ENCODE results near the gene BARX1. TPM values are rescaled to one million over a fixed set of nuclear protein-coding genes. Genes with fewer than 3 reads are reported as not detected.
"Not testable (repeated sequence)": the region's sequence is repeated elsewhere in the genome, so short reads cannot be mapped to it uniquely, and the experiment has no call there.

The BARX1 gene
- total RNA-seq, 5 donors from 2014 or later (not counting 1 experiment from before 2014, with no cell fraction given) = not detected

GRCh38 chr9:93944011-93944410, 11.1 kb downstream of the BARX1 start:
- Histone ChIP-seq H3K36me3 (ENCODE audit: control insufficient read depth in 2 of 2, extremely low read depth in 1 of 2, insufficient read depth in 1 of 2, low read length in 1 of 2) (no peaks in the 10 kb centered on the region), H3K4me3 (ENCODE audit: control insufficient read depth in 1 of 2, extremely low read depth in 1 of 2, low read length in 1 of 2) (no peak overlapping the region), H3K27me3 (replicated peaks in 1 of 2; ENCODE audit: control insufficient read depth in 2 of 2, extremely low read depth in 1 of 2, insufficient read depth in 2 of 2, low read length in 1 of 2) (peaks cover 16 to 80% of the 10 kb centered on the region in 2 experiments), H3K4me1 (ENCODE audit: control insufficient read depth in 1 of 2, extremely low read depth in 1 of 2, insufficient read depth in 2 of 2, low read length in 2 of 2) (peaks cover 0 to 10% of the 10 kb centered on the region in 2 experiments), H3K27ac (ENCODE audit: low read length) (no peak overlapping the region), H3K9me3 (no peaks in the 10 kb centered on the region)
- no peak for DNase-seq
- H3K27ac Mint-ChIP-seq = peak overlapping the region in 1 of 2 donors; percentile 37
- ATAC-seq (replicated peaks in 1 of 4) = no peak
- WGBS (ENCODE audit: insufficient coverage) = no CpG with 5 or more reads among the region's 4 CpGs
- H3K9me3 Mint-ChIP-seq = no peaks in the 10 kb centered on the region
- H3K36me3 Mint-ChIP-seq = no peaks in the 10 kb centered on the region
- peaks cover 14 to 16% (median 16%) of the 10 kb centered on the region in 3 donors for H3K4me1 Mint-ChIP-seq
- ChIA-PET POLR2A (no interaction called here), CTCF (no interaction called here)
- H3K4me3 Mint-ChIP-seq = no peak overlapping the region
- H3K27me3 Mint-ChIP-seq = peaks cover 80 to 82% of the 10 kb centered on the region in 2 donors

DNA sequence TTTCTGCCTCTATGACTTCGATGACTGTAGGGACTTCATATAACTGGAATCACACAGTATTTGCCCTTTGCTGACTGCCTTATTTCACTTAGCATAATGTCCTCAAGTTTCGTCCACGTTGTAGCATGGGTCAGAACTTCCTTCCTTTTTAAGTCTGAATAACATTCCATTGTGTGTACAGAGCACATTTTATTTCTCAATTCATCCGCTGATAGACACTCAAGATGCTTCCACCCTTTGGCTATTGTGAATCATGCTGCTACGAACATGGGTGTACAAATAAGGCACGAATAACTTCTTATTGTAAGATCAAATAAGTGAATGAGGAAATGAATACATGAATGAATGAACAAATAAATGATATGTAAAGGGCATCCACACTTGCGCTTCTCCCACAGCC, 13.0 kb downstream of the BARX1 start:
- Histone ChIP-seq H3K4me3 (ENCODE audit: control insufficient read depth in 1 of 2, extremely low read depth in 1 of 2, low read length in 1 of 2) (no peak overlapping the region), H3K36me3 (ENCODE audit: control insufficient read depth in 2 of 2, extremely low read depth in 1 of 2, insufficient read depth in 1 of 2, low read length in 1 of 2) (no peaks in the 10 kb centered on the region), H3K27me3 (replicated peaks in 1 of 2; ENCODE audit: control insufficient read depth in 2 of 2, extremely low read depth in 1 of 2, insufficient read depth in 2 of 2, low read length in 1 of 2) (peaks cover 12 to 71% of the 10 kb centered on the region in 2 experiments), H3K27ac (ENCODE audit: low read length) (no peak overlapping the region), H3K9me3 (no peaks in the 10 kb centered on the region), H3K4me1 (ENCODE audit: control insufficient read depth in 1 of 2, extremely low read depth in 1 of 2, insufficient read depth in 2 of 2, low read length in 2 of 2) (peaks cover 0 to 9% of the 10 kb centered on the region in 2 experiments)
- Mint-ChIP-seq H3K27ac (no peak overlapping the region), H3K4me3 (no peak overlapping the region), H3K4me1 (peaks cover 14 to 16% (median 15%) of the 10 kb centered on the region in 3 donors), H3K27me3 (peaks cover 71 to 73% of the 10 kb centered on the region in 2 donors), H3K9me3 (no peaks in the 10 kb centered on the region), H3K36me3 (no peaks in the 10 kb centered on the region)
- CTCF ChIA-PET = no interaction called here
- POLR2A ChIA-PET = no interaction called here
- DNase-seq (no peak), ATAC-seq (replicated peaks in 1 of 4) (no peak)
- WGBS (ENCODE audit: insufficient coverage) = 34% methylated on average over 3 of the region's 7 CpGs

DNA sequence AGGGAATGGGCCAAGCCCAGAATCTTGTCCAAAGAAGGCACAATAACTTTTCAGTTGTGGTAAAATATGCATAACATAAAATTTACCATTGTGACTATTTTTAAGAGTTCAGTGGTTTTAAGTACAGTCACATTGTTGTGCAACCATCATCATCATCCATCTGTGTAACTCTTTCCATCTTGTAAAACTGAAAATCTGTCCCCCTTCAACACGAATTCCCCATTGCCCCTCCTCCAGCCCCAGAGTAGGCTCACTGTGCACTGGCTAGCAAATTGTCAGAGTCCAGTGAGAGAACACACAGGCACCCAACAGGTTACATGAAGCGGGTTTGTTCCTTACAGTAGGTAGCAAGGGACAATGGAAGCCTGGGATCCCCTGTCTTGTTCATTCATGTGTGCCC, 13.7 kb downstream of the BARX1 start:
- Histone ChIP-seq H3K9me3 (no peaks in the 10 kb centered on the region), H3K27me3 (replicated peaks in 1 of 2; ENCODE audit: control insufficient read depth in 2 of 2, extremely low read depth in 1 of 2, insufficient read depth in 2 of 2, low read length in 1 of 2) (peaks cover 11 to 68% of the 10 kb centered on the region in 2 experiments), H3K27ac (ENCODE audit: low read length) (no peak overlapping the region), H3K4me3 (ENCODE audit: control insufficient read depth in 1 of 2, extremely low read depth in 1 of 2, low read length in 1 of 2) (no peak overlapping the region), H3K4me1 (ENCODE audit: control insufficient read depth in 1 of 2, extremely low read depth in 1 of 2, insufficient read depth in 2 of 2, low read length in 2 of 2) (peaks cover 0 to 9% of the 10 kb centered on the region in 2 experiments), H3K36me3 (ENCODE audit: control insufficient read depth in 2 of 2, extremely low read depth in 1 of 2, insufficient read depth in 1 of 2, low read length in 1 of 2) (no peaks in the 10 kb centered on the region)
- CTCF ChIA-PET = no interaction called here
- 100% methylated on average over 1 of the region's 2 CpGs for WGBS (ENCODE audit: insufficient coverage)
- Mint-ChIP-seq H3K27ac (no peak overlapping the region), H3K36me3 (no peaks in the 10 kb centered on the region), H3K4me3 (no peak overlapping the region), H3K27me3 (peaks cover 64 to 66% of the 10 kb centered on the region in 2 donors), H3K9me3 (no peaks in the 10 kb centered on the region), H3K4me1 (peaks cover 12 to 16% (median 14%) of the 10 kb centered on the region in 3 donors)
- POLR2A ChIA-PET = no interaction called here
- ATAC-seq (replicated peaks in 1 of 4) = no peak
- no peak for DNase-seq

GRCh38 chr9:93940951-93941350, 14.2 kb downstream of the BARX1 start:
- ATAC-seq (replicated peaks in 1 of 4) (no peak), DNase-seq (no peak)
- peaks cover 59 to 61% of the 10 kb centered on the region in 2 donors for H3K27me3 Mint-ChIP-seq
- Histone ChIP-seq H3K27me3 (replicated peaks in 1 of 2; ENCODE audit: control insufficient read depth in 2 of 2, extremely low read depth in 1 of 2, insufficient read depth in 2 of 2, low read length in 1 of 2) (peaks cover 10 to 62% of the 10 kb centered on the region in 2 experiments), H3K27ac (ENCODE audit: low read length) (no peak overlapping the region), H3K4me3 (ENCODE audit: control insufficient read depth in 1 of 2, extremely low read depth in 1 of 2, low read length in 1 of 2) (no peak overlapping the region), H3K9me3 (no peaks in the 10 kb centered on the region), H3K4me1 (ENCODE audit: control insufficient read depth in 1 of 2, extremely low read depth in 1 of 2, insufficient read depth in 2 of 2, low read length in 2 of 2) (peaks cover 0 to 7% of the 10 kb centered on the region in 2 experiments), H3K36me3 (ENCODE audit: control insufficient read depth in 2 of 2, extremely low read depth in 1 of 2, insufficient read depth in 1 of 2, low read length in 1 of 2) (no peaks in the 10 kb centered on the region)
- H3K27ac Mint-ChIP-seq = peak overlapping the region in 1 of 2 donors; percentile 3
- H3K4me1 Mint-ChIP-seq = peaks cover 7 to 12% (median 9%) of the 10 kb centered on the region in 3 donors
- 82% methylated on average over 8 of the region's 8 CpGs for whole genome bisulfite sequencing (ENCODE audit: insufficient coverage)
- CTCF ChIA-PET = no interaction called here
- no peaks in the 10 kb centered on the region for H3K9me3 Mint-ChIP-seq
- no peak overlapping the region for H3K4me3 Mint-ChIP-seq
- no peaks in the 10 kb centered on the region for H3K36me3 Mint-ChIP-seq
- POLR2A ChIA-PET = no interaction called here

- CTCF ChIA-PET; ATAC-seq (replicated peaks in 1 of 4); H3K4me3 Mint-ChIP-seq; H3K4me3 ChIP-seq (ENCODE audit: control insufficient read depth in 1 of 2, extremely low read depth in 1 of 2, low read length in 1 of 2); H3K9me3 ChIP-seq; POLR2A ChIA-PET; H3K9me3 Mint-ChIP-seq; DNase-seq; H3K27ac ChIP-seq (ENCODE audit: low read length); H3K36me3 Mint-ChIP-seq; H3K36me3 ChIP-seq (ENCODE audit: control insufficient read depth in 2 of 2, extremely low read depth in 1 of 2, insufficient read depth in 1 of 2, low read length in 1 of 2); H3K4me1 ChIP-seq (ENCODE audit: control insufficient read depth in 1 of 2, extremely low read depth in 1 of 2, insufficient read depth in 2 of 2, low read length in 2 of 2); H3K27ac Mint-ChIP-seq; H3K4me1 Mint-ChIP-seq: not testable (repeated sequence)
- peaks cover 50% of the 10 kb centered on the region in 2 donors for H3K27me3 Mint-ChIP-seq
- peaks cover 4 to 51% of the 10 kb centered on the region in 2 experiments for H3K27me3 ChIP-seq (replicated peaks in 1 of 2; ENCODE audit: control insufficient read depth in 2 of 2, extremely low read depth in 1 of 2, insufficient read depth in 2 of 2, low read length in 1 of 2)
- no CpG with 5 or more reads among the region's 7 CpGs for WGBS (ENCODE audit: insufficient coverage)
These were observed 15.6 kb downstream of the BARX1 start for GRCh38 chr9:93939589-93939988.

- H3K4me3 ChIP-seq (ENCODE audit: control insufficient read depth in 1 of 2, extremely low read depth in 1 of 2, low read length in 1 of 2) = no peak overlapping the region
- Mint-ChIP-seq H3K4me1 (no peaks in the 10 kb centered on the region), H3K9me3 (no peaks in the 10 kb centered on the region), H3K27me3 (peaks cover 33 to 44% of the 10 kb centered on the region in 2 donors), H3K4me3 (no peak overlapping the region), H3K36me3 (no peaks in the 10 kb centered on the region), H3K27ac (no peak overlapping the region)
- H3K9me3 ChIP-seq = no peaks in the 10 kb centered on the region
- CTCF ChIA-PET = no interaction called here
- ATAC-seq (replicated peaks in 1 of 4) = no peak
- peaks cover 4 to 44% of the 10 kb centered on the region in 2 experiments for H3K27me3 ChIP-seq (replicated peaks in 1 of 2; ENCODE audit: control insufficient read depth in 2 of 2, extremely low read depth in 1 of 2, insufficient read depth in 2 of 2, low read length in 1 of 2)
- no peaks in the 10 kb centered on the region for H3K4me1 ChIP-seq (ENCODE audit: control insufficient read depth in 1 of 2, extremely low read depth in 1 of 2, insufficient read depth in 2 of 2, low read length in 2 of 2)
- no peak for DNase-seq
- POLR2A ChIA-PET = no interaction called here
- no CpG with 5 or more reads among the region's 1 CpG for WGBS (ENCODE audit: insufficient coverage)
- H3K36me3 ChIP-seq (ENCODE audit: control insufficient read depth in 2 of 2, extremely low read depth in 1 of 2, insufficient read depth in 1 of 2, low read length in 1 of 2) = no peaks in the 10 kb centered on the region
- H3K27ac ChIP-seq (ENCODE audit: low read length) = no peak overlapping the region
These were observed 18.0 kb downstream of the BARX1 start for GRCh38 chr9:93937193-93937592.

DNA sequence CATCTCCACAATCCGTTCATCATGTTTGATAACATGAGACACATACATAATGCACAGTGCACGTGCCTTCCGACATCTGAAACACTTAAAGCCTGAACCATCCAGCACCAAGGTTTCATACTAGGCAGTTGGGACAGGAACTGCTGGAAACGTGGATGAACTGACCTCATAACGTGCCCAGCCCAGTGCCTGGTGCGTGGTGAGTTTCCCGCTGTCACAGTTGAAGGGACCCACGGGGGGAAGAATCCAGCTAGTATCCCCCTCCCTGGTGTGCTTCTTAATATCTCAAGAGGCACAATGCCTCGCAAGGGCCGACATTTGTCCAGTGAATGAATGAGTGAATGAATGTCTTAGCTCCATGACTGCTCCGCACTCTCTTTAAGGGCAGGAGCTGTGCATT, 23.2 kb downstream of the BARX1 start:
- no peaks in the 10 kb centered on the region for H3K4me1 Mint-ChIP-seq
- WGBS (ENCODE audit: insufficient coverage) = 72% methylated on average over 6 of the region's 11 CpGs
- H3K27me3 Mint-ChIP-seq = peaks cover 28 to 49% of the 10 kb centered on the region in 2 donors

More for the DNA sequence above, 23.2 kb downstream of the BARX1 start:
- H3K4me1 ChIP-seq (ENCODE audit: control insufficient read depth in 1 of 2, extremely low read depth in 1 of 2, insufficient read depth in 2 of 2, low read length in 2 of 2) = no peaks in the 10 kb centered on the region
- no peak for ATAC-seq (replicated peaks in 1 of 4)
- H3K27me3 ChIP-seq (replicated peaks in 1 of 2; ENCODE audit: control insufficient read depth in 2 of 2, extremely low read depth in 1 of 2, insufficient read depth in 2 of 2, low read length in 1 of 2) = peaks cover 0 to 51% of the 10 kb centered on the region in 2 experiments
- no peaks in the 10 kb centered on the region for H3K9me3 Mint-ChIP-seq
- no peak overlapping the region for H3K27ac ChIP-seq (ENCODE audit: low read length)
- no peak overlapping the region for H3K4me3 Mint-ChIP-seq
- no peak for DNase-seq
- POLR2A ChIA-PET = no interaction called here
- no peaks in the 10 kb centered on the region for H3K36me3 Mint-ChIP-seq
- H3K27ac Mint-ChIP-seq = no peak overlapping the region
- no peak overlapping the region for H3K4me3 ChIP-seq (ENCODE audit: control insufficient read depth in 1 of 2, extremely low read depth in 1 of 2, low read length in 1 of 2)
- H3K36me3 ChIP-seq (ENCODE audit: control insufficient read depth in 2 of 2, extremely low read depth in 1 of 2, insufficient read depth in 1 of 2, low read length in 1 of 2) = no peaks in the 10 kb centered on the region
- CTCF ChIA-PET = no interaction called here
- H3K9me3 ChIP-seq = no peaks in the 10 kb centered on the region

Measured in T-cell (primary cell).